HG02798 (cell line): Measurements from ENCODE around the gene COG5.
"Not testable (repeated sequence)": the region's sequence is repeated elsewhere in the genome, so short reads cannot be mapped to it uniquely, and the experiment has no call there.

Experiments used
- ATAC-seq: cut with Tn5 transposase; IDR thresholded peaks from one replicate; pipeline ENCODE4 v1.9.1; 2021; ENCODE audit warnings: mild to moderate bottlenecking; ENCODE audit not compliant: unreplicated experiment, poor library complexity

Gene COG5

GRCh38 chr7:107294182-107294581, 269.5 kb downstream of the COG5 start:
- ATAC-seq = no peak

GRCh38 chr7:107292591-107292990, 271.1 kb downstream of the COG5 start:
- ATAC-seq = no peak

- no peak for ATAC-seq
Observed at GRCh38 chr7:107291434-107291833, 272.3 kb downstream of the COG5 start.

- no peak for ATAC-seq
Observed at GRCh38 chr7:107286751-107287621, 276.7 kb downstream of the COG5 start.

- ATAC-seq = no peak
Observed at GRCh38 chr7:107284911-107285479, 278.7 kb downstream of the COG5 start.

GRCh38 chr7:107277331-107277730, 286.4 kb downstream of the COG5 start:
- no peak for ATAC-seq

- no peak for ATAC-seq
Observed at GRCh38 chr7:107276220-107276827, 287.4 kb downstream of the COG5 start.

GRCh38 chr7:107274506-107274905, 289.2 kb downstream of the COG5 start:
- no peak for ATAC-seq

- no peak for ATAC-seq
Observed at GRCh38 chr7:107269790-107270189, 293.9 kb downstream of the COG5 start.

GRCh38 chr7:107268594-107268993, 295.1 kb downstream of the COG5 start:
- no peak for ATAC-seq

GRCh38 chr7:107267138-107267537, 296.6 kb downstream of the COG5 start:
- no peak for ATAC-seq

- ATAC-seq = no peak
Observed at GRCh38 chr7:107264723-107265122, 299.0 kb downstream of the COG5 start.

- no peak for ATAC-seq
Observed at GRCh38 chr7:107262857-107263256, 300.9 kb downstream of the COG5 start.

GRCh38 chr7:107258737-107259136, 305.0 kb downstream of the COG5 start:
- no peak for ATAC-seq

GRCh38 chr7:107255602-107256001, 308.1 kb downstream of the COG5 start:
- no peak for ATAC-seq

- no peak for ATAC-seq
Observed at GRCh38 chr7:107254398-107254985, 309.2 kb downstream of the COG5 start.

- no peak for ATAC-seq
Observed at GRCh38 chr7:107253599-107253998, 310.1 kb downstream of the COG5 start.

- no peak for ATAC-seq
Observed at GRCh38 chr7:107251963-107252362, 311.8 kb downstream of the COG5 start.

GRCh38 chr7:107248551-107249316, 315.0 kb downstream of the COG5 start:
- no peak for ATAC-seq

- not testable (repeated sequence) for ATAC-seq
Observed at GRCh38 chr7:107246836-107247235, 316.9 kb downstream of the COG5 start.
